HCT116 (cell line): ENCODE measurements around the gene SMAD2. TPM values are rescaled to one million over a fixed set of nuclear protein-coding genes. Genes with fewer than 3 reads are reported as not detected.

Experiments used
- ATAC-seq: fragments of 200-7000 bp; cut with Tn5 transposase; 2 replicates; pipeline ENCODE4 v1.9.1; 2020; ENCODE audit warnings: mild to moderate bottlenecking, moderate library complexity
- BruUV-seq: library from RNA; stranded (reverse); fragments of 400-500 nt; replicated peaks from 2 replicates; lab custom pipeline; 2021; lab: Mats Ljungman, UMichigan
- CTCF ChIA-PET: fragments of 300-600 bp; sonication (Branson Sonifier 250); formaldehyde crosslinking; loops from one replicate; lab custom pipeline; 2021; ENCODE audit warnings: antibody characterized with exemption; lab: Charles Lee
- POLR2A ChIA-PET: fragments of 300-600, 350-600 bp; sonication (Branson Sonifier 250); formaldehyde crosslinking; loops from one replicate; lab custom pipeline; 2021; ENCODE audit warnings: antibody characterized with exemption; lab: Charles Lee
- RAD21 ChIA-PET, 2 experiments: fragments of 300-600 bp; sonication (Branson Sonifier 250); formaldehyde crosslinking; loops; one replicate each; lab custom pipeline; 2023; ENCODE audit warnings: low total read pairs in 2 of 2; ENCODE audit not compliant: uncharacterized antibody in 2 of 2, unreplicated experiment in 2 of 2, low non-redundant PET in 1 of 2; lab: Charles Lee
- DNase-seq: peaks from one replicate; pipeline ENCODE4 v3.0.0-alpha.2; 2010; ENCODE audit warnings: low read depth, low spot score
- H2AFZ ChIP-seq: fragments of 200-600 bp; shearing (Covaris generic), sonication (generic); 2 replicates; pipeline ENCODE4 v1.6.1; 2017; ENCODE audit warnings: low read depth, mixed run types, mixed read lengths, antibody characterized with exemption, low read length; ENCODE audit not compliant: poor library complexity, severe bottlenecking
- H3K27ac ChIP-seq: 2 replicates; pipeline ENCODE4 v1.5.1; 2012; ENCODE audit warnings: low read depth, low read length
- H3K27me3 ChIP-seq: fragments of 200-600 bp; sonication (generic); 2 replicates; pipeline ENCODE4 v1.6.1; 2016; ENCODE audit warnings: mixed run types, low read length, mixed read lengths; ENCODE audit not compliant: insufficient read depth
- H3K36me3 ChIP-seq, 2 experiments: fragments of 200-500 bp in 1 of 2; fragments of 200-600 bp in 1 of 2; sonication (Bioruptor generic) in 1 of 2; sonication (generic) in 1 of 2; 2 replicates each; pipeline versions ENCODE4 v1.5.1 to v1.6.1; 2014 to 2016; ENCODE audit warnings: low read length in 2 of 2, inconsistent platforms in 1 of 2, mixed read lengths in 1 of 2, mixed run types in 1 of 2; ENCODE audit not compliant: insufficient read depth in 2 of 2, control insufficient read depth in 1 of 2
- H3K4me1 ChIP-seq, 2 experiments: fragments of 200-600 bp in 1 of 2; sonication (generic) in 1 of 2; 2 replicates each; pipeline versions ENCODE4 v1.5.1 to v1.6.1; 2012 to 2017; ENCODE audit warnings: low read length in 2 of 2, inconsistent platforms in 1 of 2, mild to moderate bottlenecking in 1 of 2, mixed read lengths in 1 of 2, mixed run types in 1 of 2, moderate library complexity in 1 of 2; ENCODE audit not compliant: insufficient read depth in 2 of 2, control insufficient read depth in 1 of 2
- H3K4me2 ChIP-seq: fragments of 200-600 bp; sonication (generic); 2 replicates; pipeline ENCODE4 v1.6.1; 2017; ENCODE audit warnings: mixed run types, low read length, mixed read lengths
- H3K4me3 ChIP-seq, 2 experiments: fragments of 200-600 bp in 1 of 2; sonication (generic) in 1 of 2; replicated peaks in 1 of 2; 2 replicates each; pipeline ENCODE4 v1.5.1; 2011 to 2016; ENCODE audit warnings: low read length in 2 of 2, control low read depth in 1 of 2, low read depth in 1 of 2, mild to moderate bottlenecking in 1 of 2, mixed read lengths in 1 of 2, mixed run types in 1 of 2
- H3K79me2 ChIP-seq: fragments of 200-600 bp; sonication (generic); 2 replicates; pipeline ENCODE4 v1.6.1; 2017; ENCODE audit warnings: mild to moderate bottlenecking, mixed run types, low read length, moderate library complexity, mixed read lengths; ENCODE audit not compliant: insufficient read depth
- H3K9ac ChIP-seq: fragments of 200-600 bp; sonication (generic); 2 replicates; pipeline ENCODE4 v1.6.1; 2016; ENCODE audit warnings: low read length, mixed read lengths
- H3K9me2 ChIP-seq: fragments of 200-600 bp; sonication (generic), shearing (Covaris generic); 2 replicates; pipeline ENCODE4 v1.6.1; 2017; ENCODE audit warnings: mixed run types, mild to moderate bottlenecking, moderate library complexity; ENCODE audit not compliant: insufficient read depth
- H3K9me3 ChIP-seq, 2 experiments: fragments of 200-500 bp in 1 of 2; fragments of 200-600 bp in 1 of 2; sonication (Bioruptor generic) in 1 of 2; sonication (generic) in 1 of 2; 2 replicates each; pipeline ENCODE4 v1.6.1; 2014 to 2017; ENCODE audit warnings: low read length in 2 of 2, mixed read lengths in 2 of 2, inconsistent platforms in 1 of 2, low read depth in 1 of 2, mild to moderate bottlenecking in 1 of 2, mixed run types in 1 of 2, moderate library complexity in 1 of 2; ENCODE audit not compliant: control insufficient read depth in 1 of 2, insufficient read depth in 1 of 2
- H4K20me1 ChIP-seq: fragments of 200-600 bp; sonication (generic), shearing (Covaris generic); 2 replicates; pipeline ENCODE4 v1.6.1; 2017; ENCODE audit warnings: mixed run types, mild to moderate bottlenecking, moderate library complexity; ENCODE audit not compliant: insufficient read depth
- CBX3 ChIP-seq: IDR thresholded peaks from 2 replicates; pipeline ENCODE4 v1.6.1; 2012; ENCODE audit warnings: low read depth
- CEBPB ChIP-seq: IDR thresholded peaks from 2 replicates; pipeline ENCODE4 v1.6.1; 2012; ENCODE audit warnings: low read depth
- EGR1 ChIP-seq: IDR thresholded peaks from 2 replicates; pipeline ENCODE4 v1.6.1; 2012; ENCODE audit warnings: low read depth
- ELF1 ChIP-seq: IDR thresholded peaks from 2 replicates; pipeline ENCODE4 v1.6.1; 2012; ENCODE audit warnings: low read depth, borderline replicate concordance
- EZH2 ChIP-seq: fragments of 200-600 bp; sonication (generic); IDR thresholded peaks from 2 replicates; pipeline ENCODE4 v1.6.1; 2017; ENCODE audit warnings: antibody characterized with exemption, mixed run types
- EZH2phosphoT487 ChIP-seq: fragments of 200-600 bp; IDR thresholded peaks from 2 replicates; pipeline ENCODE4 v1.6.1; 2018; ENCODE audit warnings: antibody characterized with exemption, borderline replicate concordance
- FOSL1 ChIP-seq: IDR thresholded peaks from 2 replicates; pipeline ENCODE4 v1.6.1; 2012; ENCODE audit warnings: low read depth
- POLR2A ChIP-seq: IDR thresholded peaks from 2 replicates; pipeline ENCODE4 v1.7.0; 2011; ENCODE audit warnings: borderline replicate concordance; ENCODE audit not compliant: insufficient read depth, insufficient read length; ENCODE audit errors: extremely low read depth
- POLR2AphosphoS5 ChIP-seq: IDR thresholded peaks from 2 replicates; pipeline ENCODE4 v1.6.1; 2011; ENCODE audit warnings: mild to moderate bottlenecking, low read depth, low read length, moderate library complexity
- RAD21 ChIP-seq: IDR thresholded peaks from 2 replicates; pipeline ENCODE4 v1.6.1; 2012; ENCODE audit warnings: low read depth, mild to moderate bottlenecking
- SIN3A ChIP-seq: IDR thresholded peaks from 2 replicates; pipeline ENCODE4 v1.6.1; 2012; ENCODE audit warnings: low read depth
- SP1 ChIP-seq: IDR thresholded peaks from 2 replicates; pipeline ENCODE4 v1.6.1; 2012; ENCODE audit warnings: low read depth
- SRF ChIP-seq: IDR thresholded peaks from 2 replicates; pipeline ENCODE4 v1.6.1; 2012; ENCODE audit warnings: low read depth
- TCF7L2 ChIP-seq: IDR thresholded peaks from 2 replicates; pipeline ENCODE4 v1.7.0; 2011; ENCODE audit warnings: borderline replicate concordance, inconsistent platforms; ENCODE audit not compliant: insufficient read depth, insufficient read length; ENCODE audit errors: extremely low read depth
- YY1 ChIP-seq: IDR thresholded peaks from 2 replicates; pipeline ENCODE4 v1.6.1; 2011; ENCODE audit warnings: low read length, low read depth, moderate library complexity, mild to moderate bottlenecking; ENCODE audit not compliant: insufficient replicate concordance; ENCODE audit errors: extremely low read depth
- ZFX ChIP-seq: fragments of 450-650 bp; IDR thresholded peaks from 2 replicates; pipeline ENCODE4 v1.6.1; 2017
- ZNF274 ChIP-seq: fragments of 200-500 bp; sonication (Bioruptor generic); IDR thresholded peaks from 2 replicates; pipeline ENCODE4 v1.6.1; 2014; ENCODE audit warnings: mild to moderate bottlenecking, low read depth, low read length, inconsistent platforms
- intact Hi-C: fragments of 100-400 bp; cut with micrococcal nuclease; formaldehyde crosslinking; loops from 2 replicates; pipeline ENCODE4 v1.10.0; 2022
- total RNA-seq: library from RNA; stranded (reverse); gene quantifications from one replicate; pipeline ENCODE4 v1.2.1, GENCODE V29; 2021; ENCODE audit not compliant: unreplicated experiment
- TF ChIP-seq, protein P1 (sequence below), 3 experiments: fragments of 200-600 bp in 1 of 3; sonication (generic) in 1 of 3; IDR thresholded peaks in 2 of 3; conservative IDR thresholded peaks in 1 of 3; 2 replicates each; pipeline ENCODE4 v1.5.1; 2012 to 2017; ENCODE audit warnings: low read depth in 2 of 3, low read length in 2 of 3, antibody characterized with exemption in 1 of 3, borderline replicate concordance in 1 of 3, control low read depth in 1 of 3, mild to moderate bottlenecking in 1 of 3, mixed read lengths in 1 of 3, mixed run types in 1 of 3, moderate library complexity in 1 of 3; ENCODE audit not compliant: insufficient read depth in 1 of 3
- TF ChIP-seq, protein P2 (sequence below): IDR thresholded peaks from 2 replicates; pipeline ENCODE4 v1.6.1; 2012
- TF ChIP-seq, protein P3 (sequence below): IDR thresholded peaks from 2 replicates; pipeline ENCODE4 v1.6.1; 2012

Gene SMAD2
- total RNA-seq, 1 experiment from 2014 or later: 130 TPM

DNA sequence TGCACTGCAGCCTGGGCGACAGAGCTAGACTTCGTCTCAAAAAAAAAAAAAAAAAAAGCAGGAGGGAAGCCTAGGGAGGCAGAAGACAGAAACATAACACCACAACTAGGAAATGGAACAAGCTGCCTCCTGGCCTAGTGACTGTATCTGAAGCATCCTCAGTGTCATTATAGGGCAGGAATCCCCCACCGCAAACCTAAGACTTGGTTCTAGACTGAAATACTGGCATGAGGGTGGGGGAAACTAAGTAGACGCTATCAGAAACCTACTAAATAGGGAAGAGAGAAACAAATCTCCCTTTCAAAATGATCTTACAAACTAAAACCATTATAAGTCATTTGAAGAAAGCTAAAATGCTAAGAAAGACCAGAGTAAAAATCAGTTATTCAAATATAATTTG, 16.4 kb upstream of the SMAD2 start:
- no peaks in the 10 kb centered on the region for H3K79me2 ChIP-seq
- no TSS peak for BruUV-seq
- no peak overlapping the region for H3K4me3 ChIP-seq
- H3K36me3 ChIP-seq: no peaks in the 10 kb centered on the region
- TF ChIP-seq CBX3: no peak
- TF ChIP-seq EGR1: no peak
- no peak for TF ChIP-seq ELF1
- TF ChIP-seq, protein P1, sequence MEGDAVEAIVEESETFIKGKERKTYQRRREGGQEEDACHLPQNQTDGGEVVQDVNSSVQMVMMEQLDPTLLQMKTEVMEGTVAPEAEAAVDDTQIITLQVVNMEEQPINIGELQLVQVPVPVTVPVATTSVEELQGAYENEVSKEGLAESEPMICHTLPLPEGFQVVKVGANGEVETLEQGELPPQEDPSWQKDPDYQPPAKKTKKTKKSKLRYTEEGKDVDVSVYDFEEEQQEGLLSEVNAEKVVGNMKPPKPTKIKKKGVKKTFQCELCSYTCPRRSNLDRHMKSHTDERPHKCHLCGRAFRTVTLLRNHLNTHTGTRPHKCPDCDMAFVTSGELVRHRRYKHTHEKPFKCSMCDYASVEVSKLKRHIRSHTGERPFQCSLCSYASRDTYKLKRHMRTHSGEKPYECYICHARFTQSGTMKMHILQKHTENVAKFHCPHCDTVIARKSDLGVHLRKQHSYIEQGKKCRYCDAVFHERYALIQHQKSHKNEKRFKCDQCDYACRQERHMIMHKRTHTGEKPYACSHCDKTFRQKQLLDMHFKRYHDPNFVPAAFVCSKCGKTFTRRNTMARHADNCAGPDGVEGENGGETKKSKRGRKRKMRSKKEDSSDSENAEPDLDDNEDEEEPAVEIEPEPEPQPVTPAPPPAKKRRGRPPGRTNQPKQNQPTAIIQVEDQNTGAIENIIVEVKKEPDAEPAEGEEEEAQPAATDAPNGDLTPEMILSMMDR (IDR thresholded peaks at IDR 0.05 in 2 of 3, conservative IDR thresholded peaks at IDR 0.05 in 1 of 3; ENCODE audit: borderline replicate concordance in 1 of 3, insufficient read depth in 1 of 3, low read depth in 2 of 3, low read length in 2 of 3): no peak
- H3K4me1 ChIP-seq: peaks cover 0 to 5% of the 10 kb centered on the region in 2 experiments; a peak in 1 of 4 replicates
- no peak overlapping the region for H3K4me2 ChIP-seq
- intact Hi-C loops: no loop called here
- RAD21 ChIA-PET: no interaction called here
- no peaks in the 10 kb centered on the region for H3K9me2 ChIP-seq
- H3K9me3 ChIP-seq: no peaks in the 10 kb centered on the region
- no peak overlapping the region for H2AFZ ChIP-seq
- no peaks in the 10 kb centered on the region for H4K20me1 ChIP-seq
- CTCF ChIA-PET: no interaction called here
- ATAC-seq (no peak), DNase-seq (no peak)
- H3K27me3 ChIP-seq: no peaks in the 10 kb centered on the region
- no peak overlapping the region for H3K9ac ChIP-seq
- POLR2A ChIA-PET: no interaction called here
- H3K27ac ChIP-seq: no peak overlapping the region

DNA sequence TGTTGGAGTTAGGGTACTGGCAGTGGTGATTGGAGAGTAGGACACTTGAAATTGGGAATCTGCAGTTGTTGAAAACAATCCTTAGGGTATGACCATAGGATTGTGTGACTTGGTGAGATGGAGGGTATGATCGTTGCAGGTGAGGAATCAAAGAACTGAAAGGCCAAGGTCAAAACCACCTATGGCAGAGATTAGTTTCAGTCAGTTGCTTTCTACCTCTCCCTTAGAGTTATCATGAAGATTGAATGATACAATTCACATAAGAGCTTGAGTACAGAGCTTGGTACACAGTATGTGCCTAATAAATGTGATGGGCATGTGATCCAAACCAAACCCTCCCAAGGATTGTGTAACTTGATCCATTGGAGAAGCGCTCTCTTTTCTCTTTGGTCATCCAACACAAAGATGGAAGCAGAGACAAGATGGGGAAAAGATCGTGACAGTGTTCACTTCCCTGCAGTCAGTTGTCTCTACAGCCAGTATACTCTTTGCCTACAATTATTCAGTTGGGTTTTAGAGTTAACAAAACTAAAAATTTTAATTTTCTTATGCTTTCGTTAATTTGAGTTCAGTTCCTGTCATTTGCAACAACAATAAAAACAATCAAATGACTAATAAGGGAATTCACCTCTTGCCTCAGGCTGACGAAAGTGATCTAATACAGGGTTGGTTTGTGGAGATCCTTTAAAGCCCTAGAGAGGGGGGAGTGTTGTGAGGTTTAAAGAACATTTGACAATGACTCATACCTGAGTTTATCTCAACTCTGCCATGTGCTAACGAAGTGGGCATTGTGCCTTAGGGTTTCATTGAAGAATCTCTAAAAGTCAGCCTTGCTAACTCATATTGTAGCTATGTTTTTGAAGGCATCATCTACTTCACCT, 14.8 kb upstream of the SMAD2 start:
- Histone ChIP-seq H3K9me3 (no peaks in the 10 kb centered on the region), H3K4me1 (peaks cover 0 to 5% of the 10 kb centered on the region in 2 experiments; a peak in 1 of 4 replicates), H3K27ac (no peak overlapping the region), H3K27me3 (no peaks in the 10 kb centered on the region), H4K20me1 (no peaks in the 10 kb centered on the region), H3K9me2 (no peaks in the 10 kb centered on the region), H3K79me2 (no peaks in the 10 kb centered on the region), H2AFZ (no peak overlapping the region), H3K4me2 (no peak overlapping the region), H3K36me3 (no peaks in the 10 kb centered on the region), H3K9ac (no peak overlapping the region), H3K4me3 (no peak overlapping the region)
- CTCF ChIA-PET: no interaction called here
- ATAC-seq (no peak), DNase-seq (no peak)
- BruUV-seq: no TSS peak
- POLR2A ChIA-PET: no interaction called here
- RAD21 ChIA-PET: no interaction called here
- intact Hi-C loops: no loop called here
- TF ChIP-seq SRF (no peak), FOSL1 (no peak), POLR2AphosphoS5 (no peak), YY1 (no peak), ELF1 (no peak), EZH2phosphoT487 (no peak), POLR2A (no peak), ZFX (no peak), EZH2 (no peak), RAD21 (no peak), CEBPB (no peak), ZNF274 (no peak), SIN3A (no peak), SP1 (no peak), TCF7L2 (no peak)
- TF ChIP-seq, protein P2, sequence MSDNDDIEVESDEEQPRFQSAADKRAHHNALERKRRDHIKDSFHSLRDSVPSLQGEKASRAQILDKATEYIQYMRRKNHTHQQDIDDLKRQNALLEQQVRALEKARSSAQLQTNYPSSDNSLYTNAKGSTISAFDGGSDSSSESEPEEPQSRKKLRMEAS: no peak
- TF ChIP-seq, protein P3, sequence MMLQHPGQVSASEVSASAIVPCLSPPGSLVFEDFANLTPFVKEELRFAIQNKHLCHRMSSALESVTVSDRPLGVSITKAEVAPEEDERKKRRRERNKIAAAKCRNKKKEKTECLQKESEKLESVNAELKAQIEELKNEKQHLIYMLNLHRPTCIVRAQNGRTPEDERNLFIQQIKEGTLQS: no peak
